D341Med (cell line): ENCODE results near the gene RAI1.

Experiments used
- DNase-seq: peaks from one replicate; pipeline ENCODE4 v3.0.0; 2012; ENCODE audit warnings: low spot score

RAI1 gene

GRCh38 chr17:17719966-17720543 lies 38.8 kb downstream of the RAI1 start:
- DNase-seq = no peak

GRCh38 chr17:17721140-17721668 lies 39.9 kb downstream of the RAI1 start:
- no peak for DNase-seq

- no peak for DNase-seq
Measured at GRCh38 chr17:17722081-17722905, 41.0 kb downstream of the RAI1 start.

GRCh38 chr17:17722906-17723353 lies 41.7 kb downstream of the RAI1 start:
- DNase-seq = no peak

- DNase-seq = peak; percentile 66
Measured at GRCh38 chr17:17723354-17724261, 42.4 kb downstream of the RAI1 start.

- DNase-seq = peak; percentile 65
Measured at GRCh38 chr17:17724307-17725010, 43.2 kb downstream of the RAI1 start.

- DNase-seq = no peak
Measured at GRCh38 chr17:17725011-17725751, 43.9 kb downstream of the RAI1 start.

- no peak for DNase-seq
Measured at GRCh38 chr17:17725752-17726457, 44.6 kb downstream of the RAI1 start.

- DNase-seq = no peak
Measured at GRCh38 chr17:17726458-17727060, 45.3 kb downstream of the RAI1 start.

- no peak for DNase-seq
Measured at GRCh38 chr17:17727111-17727659, 45.9 kb downstream of the RAI1 start.

- DNase-seq = no peak
Measured at GRCh38 chr17:17728146-17728545, 46.9 kb downstream of the RAI1 start.

GRCh38 chr17:17728550-17729251 lies 47.4 kb downstream of the RAI1 start:
- DNase-seq = no peak

GRCh38 chr17:17729620-17730249 lies 48.5 kb downstream of the RAI1 start:
- no peak for DNase-seq

- no peak for DNase-seq
Measured at GRCh38 chr17:17730250-17730935, 49.1 kb downstream of the RAI1 start.

GRCh38 chr17:17732444-17732843 lies 51.2 kb downstream of the RAI1 start:
- no peak for DNase-seq

GRCh38 chr17:17732892-17733670 lies 51.8 kb downstream of the RAI1 start:
- no peak for DNase-seq
